Esophagus muscularis mucosa (tissue), 4 donors: Measurements from ENCODE around the gene KIF19. TPM values are rescaled to one million over a fixed set of nuclear protein-coding genes. Genes with fewer than 3 reads are reported as not detected.

Source experiments
- DNase-seq: peaks from one replicate; pipeline ENCODE4 v3.0.0-alpha.2; 2017; ENCODE audit errors: extremely low spot score
- H3K27ac ChIP-seq, 4 donors: fragments of 200-600 bp; sonication (generic); replicated peaks in 1 of 4; 1 replicate in 3 of 4; 2 replicates in 1 of 4; pipeline ENCODE4 v1.5.1; 2016 to 2019; ENCODE audit warnings: mild to moderate bottlenecking in 1 of 4
- H3K27me3 ChIP-seq, 4 donors: fragments of 200-600 bp; sonication (generic); one replicate each; pipeline versions ENCODE4 v1.5.1 to v1.6.0; 2016 to 2019
- H3K36me3 ChIP-seq, 4 donors: fragments of 200-600 bp; sonication (generic); one replicate each; pipeline ENCODE4 v1.5.1; 2016 to 2019
- H3K4me1 ChIP-seq, 4 donors: fragments of 200-600 bp; sonication (generic); one replicate each; pipeline ENCODE4 v1.5.1; 2016 to 2019
- H3K4me3 ChIP-seq, 4 donors: fragments of 200-600 bp; sonication (generic); 1 replicate in 2 of 4; 2 replicates in 2 of 4; pipeline ENCODE4 v1.5.1; 2016 to 2019; ENCODE audit warnings: mild to moderate bottlenecking in 4 of 4, moderate library complexity in 1 of 4
- H3K9me3 ChIP-seq, 4 donors: fragments of 200-600 bp; sonication (generic); 1 replicate in 3 of 4; 2 replicates in 1 of 4; pipeline ENCODE4 v1.5.1; 2016 to 2019
- CTCF ChIP-seq, 3 experiments: fragments of 200-600 bp in 2 of 3; fragments of 450-650 bp in 1 of 3; sonication (generic) in 2 of 3; IDR thresholded peaks; one replicate each; pipeline ENCODE4 v1.5.1; 2017 to 2019; ENCODE audit warnings: antibody characterized with exemption in 3 of 3, mild to moderate bottlenecking in 2 of 3, moderate library complexity in 1 of 3
- EP300 ChIP-seq: sonication (generic); formaldehyde crosslinking; IDR thresholded peaks from one replicate; pipeline ENCODE4 v1.6.1; 2017; ENCODE audit warnings: antibody characterized with exemption
- POLR2A ChIP-seq: fragments of 450-650 bp; IDR thresholded peaks from one replicate; pipeline ENCODE4 v1.6.1; 2017; ENCODE audit warnings: antibody characterized with exemption, moderate library complexity, mild to moderate bottlenecking, low read depth
- POLR2AphosphoS5 ChIP-seq, 2 donors: sonication (generic); formaldehyde crosslinking; IDR thresholded peaks; one replicate each; pipeline ENCODE4 v1.6.1; 2017; ENCODE audit warnings: antibody characterized with exemption in 2 of 2
- WGBS: methylation state at CpG from one replicate; pipeline ENCODE4 v1.1.5; 2018; 5-methylcytosine and 5-hydroxymethylcytosine counted together
- intact Hi-C: fragments of 100-400 bp; cut with DNase I; formaldehyde crosslinking; loops from one replicate; pipeline ENCODE4 v1.15.1; 2023
- total RNA-seq, 4 donors: library from RNA; depleted of rRNA; stranded (reverse); fragments of >200 nt; gene quantifications; one replicate each; pipeline versions ENCODE4 v1.1.0 to v1.2.1, GENCODE V29; 2016

KIF19 gene
- total RNA-seq, 4 donors from 2014 or later: under 0.01 to 3.8 (median 1.3) TPM

DNA sequence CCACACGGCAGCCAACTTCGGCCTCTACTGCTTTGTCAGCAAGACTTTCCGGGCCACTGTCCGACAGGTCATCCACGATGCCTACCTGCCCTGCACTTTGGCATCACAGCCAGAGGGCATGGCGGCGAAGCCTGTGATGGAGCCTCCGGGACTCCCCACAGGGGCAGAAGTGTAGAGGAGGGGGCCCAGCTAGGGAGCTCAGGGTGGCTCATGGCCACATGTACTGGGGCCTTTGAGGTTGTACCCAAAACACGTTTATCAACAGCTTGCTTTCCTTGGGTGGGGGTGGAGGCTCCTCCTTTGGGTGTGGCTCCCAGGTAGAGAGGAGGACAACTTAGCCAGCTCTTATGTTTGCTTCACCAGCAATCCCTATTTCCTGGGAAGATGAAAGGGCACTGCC is 46.4 kb downstream of the KIF19 start:
- no peak for TF ChIP-seq CTCF (IDR thresholded peaks at IDR 0.05)
- no peak for TF ChIP-seq POLR2A
- no peak for TF ChIP-seq EP300
- TF ChIP-seq POLR2AphosphoS5 (IDR thresholded peaks at IDR 0.05): no peak
- no peak overlapping the region for H3K27ac ChIP-seq
- no peak for DNase-seq
- H3K4me1 ChIP-seq: peaks cover 0 to 24% (median 15%) of the 10 kb centered on the region in 4 donors
- peaks cover 0 to 50% (median 0%) of the 10 kb centered on the region in 4 donors for H3K27me3 ChIP-seq
- intact Hi-C loops: no loop called here
- H3K36me3 ChIP-seq: no peaks in the 10 kb centered on the region
- WGBS: 80% methylated on average over 4 of the region's 9 CpGs
- H3K9me3 ChIP-seq: no peaks in the 10 kb centered on the region
- no peak overlapping the region for H3K4me3 ChIP-seq

DNA sequence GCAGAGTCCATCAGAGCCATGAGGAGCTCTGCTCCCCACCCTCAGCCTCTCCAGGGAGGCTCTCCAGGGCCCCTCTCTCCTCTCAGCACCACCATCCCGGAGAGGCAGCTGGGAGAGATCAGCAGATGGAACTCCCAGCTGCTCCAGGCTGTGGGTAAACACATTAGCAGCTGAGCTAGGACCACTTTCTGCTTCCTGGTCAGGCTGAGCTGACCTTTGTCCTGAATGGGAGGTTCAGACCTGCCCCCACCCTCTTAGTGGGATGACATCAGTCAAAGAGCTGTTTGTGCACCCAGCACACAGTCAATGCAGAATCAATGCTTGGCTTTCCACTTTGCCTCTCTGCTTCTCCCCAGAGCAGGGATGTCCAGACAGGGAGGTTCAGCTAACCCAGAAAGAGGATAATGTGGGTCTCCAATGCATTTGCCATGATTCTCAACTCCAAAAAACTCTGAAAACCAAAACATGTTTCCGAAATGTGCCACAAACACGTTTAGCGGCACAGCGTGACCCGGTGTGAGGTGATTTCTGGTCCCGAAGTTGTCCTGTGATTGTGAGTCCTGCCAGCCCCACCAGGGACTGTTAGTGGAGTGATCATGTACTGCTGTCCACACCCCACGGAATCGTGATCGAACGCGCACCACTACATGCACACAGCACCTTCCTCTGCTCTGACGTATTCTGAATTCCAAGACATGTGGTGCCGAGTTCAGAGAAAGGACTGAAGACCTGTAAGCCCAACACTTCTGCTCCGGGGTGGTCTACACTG is 48.0 kb downstream of the KIF19 start:
- Histone ChIP-seq H3K4me3 (no peak overlapping the region), H3K36me3 (no peaks in the 10 kb centered on the region), H3K4me1 (peaks cover under 1 to 12% (median 5%) of the 10 kb centered on the region in 4 donors), H3K27ac (peak overlapping the region in 1 of 4 donors; percentile 57), H3K27me3 (peaks cover 0 to 35% (median 0%) of the 10 kb centered on the region in 4 donors), H3K9me3 (no peaks in the 10 kb centered on the region)
- DNase-seq: no peak
- no peak for TF ChIP-seq EP300
- no peak for TF ChIP-seq POLR2AphosphoS5 (IDR thresholded peaks at IDR 0.05)
- 85% methylated on average over 15 of the region's 15 CpGs for WGBS
- intact Hi-C loops: no loop called here

- Histone ChIP-seq H3K4me1 (peaks cover 8 to 18% (median 9%) of the 10 kb centered on the region in 4 donors), H3K36me3 (no peaks in the 10 kb centered on the region), H3K27ac (no peak overlapping the region), H3K4me3 (no peak overlapping the region), H3K27me3 (peaks cover 0 to 27% (median 0%) of the 10 kb centered on the region in 4 donors), H3K9me3 (no peaks in the 10 kb centered on the region)
- DNase-seq: no peak
- TF ChIP-seq CTCF (IDR thresholded peaks at IDR 0.05) (no peak), POLR2A (no peak), EP300 (no peak)
- intact Hi-C loops: no loop called here
- 88% methylated on average over 3 of the region's 3 CpGs for WGBS
These were observed 48.8 kb downstream of the KIF19 start for GRCh38 chr17:74374858-74375257.

GRCh38 chr17:74379495-74380085 is 53.6 kb downstream of the KIF19 start:
- Histone ChIP-seq H3K27ac (peak overlapping the region in 3 of 4 donors; percentile 10 to 53 (median 48)), H3K9me3 (no peaks in the 10 kb centered on the region), H3K36me3 (no peaks in the 10 kb centered on the region), H3K4me3 (peak overlapping the region; percentile 15 to 25 (median 22)), H3K27me3 (no peaks in the 10 kb centered on the region), H3K4me1 (peaks cover 15 to 19% (median 16%) of the 10 kb centered on the region in 4 donors)
- WGBS: 19% methylated on average over 18 of the region's 20 CpGs
- intact Hi-C loops: loop anchor here (1.0 to 5.0 kb wide), 2 partner anchors 48 to 78 kb away; no protein-coding TSS in a partner anchor
- peak; percentile 95 to 97 (median 95) for TF ChIP-seq CTCF (IDR thresholded peaks at IDR 0.05)
- no peak for TF ChIP-seq EP300
- DNase-seq: peak; percentile 97

DNA sequence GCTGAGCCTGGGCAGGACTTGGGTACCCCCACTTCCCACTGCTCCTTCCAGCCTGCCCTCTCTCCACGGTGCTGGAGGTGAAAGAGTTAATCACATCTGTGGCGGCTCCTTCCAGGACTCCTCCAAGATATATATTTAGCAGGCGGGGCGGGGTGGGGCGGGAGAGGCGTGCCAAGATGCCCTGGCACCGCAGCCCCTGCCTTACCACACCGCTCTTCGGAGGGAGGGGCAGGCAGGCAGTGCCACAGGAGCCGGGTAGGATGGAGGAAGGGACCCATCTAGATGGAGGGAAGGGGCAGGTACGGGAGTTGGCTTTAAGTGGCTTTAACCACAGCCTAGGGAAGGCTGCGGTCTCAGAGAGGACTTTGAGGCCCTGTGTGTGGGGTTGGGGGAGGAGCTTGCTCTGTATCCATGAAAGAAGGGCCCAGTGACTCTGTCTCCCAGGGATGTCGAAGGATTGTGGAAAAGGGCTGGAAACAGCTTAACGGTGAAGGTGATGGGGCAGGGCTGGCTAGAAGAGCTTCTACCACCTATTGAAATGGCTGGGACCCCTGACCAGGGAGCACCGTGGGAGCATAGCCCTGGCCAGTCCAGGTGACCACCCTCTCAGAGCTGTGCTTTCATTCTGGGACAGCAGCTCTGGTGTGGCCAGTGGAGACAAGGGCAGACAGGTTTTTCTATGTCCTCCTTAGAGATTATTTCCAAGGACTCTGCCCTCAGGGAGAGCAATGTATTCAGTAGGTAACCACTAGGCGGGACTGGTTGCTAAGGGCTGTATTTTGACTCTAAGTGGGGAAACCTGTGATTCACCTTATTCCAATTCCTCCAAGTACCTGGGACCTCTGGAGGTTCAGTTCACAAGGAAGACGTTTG is 54.3 kb downstream of the KIF19 start:
- Histone ChIP-seq H3K9me3 (no peaks in the 10 kb centered on the region), H3K27me3 (no peaks in the 10 kb centered on the region), H3K27ac (peak overlapping the region; percentile 10 to 53 (median 40)), H3K4me3 (peak overlapping the region; percentile 15 to 25 (median 22)), H3K36me3 (no peaks in the 10 kb centered on the region), H3K4me1 (peaks cover 15 to 19% (median 16%) of the 10 kb centered on the region in 4 donors)
- intact Hi-C loops: loop anchor here (5.0 kb wide), 1 partner anchor 47 kb away; no protein-coding TSS in a partner anchor
- TF ChIP-seq CTCF (IDR thresholded peaks at IDR 0.05) (no peak), POLR2AphosphoS5 (IDR thresholded peaks at IDR 0.05) (no peak), EP300 (no peak), POLR2A (no peak)
- DNase-seq: no peak
- 31% methylated on average over 14 of the region's 17 CpGs for WGBS
